ENCODE data around the gene CAPN5. TPM values are rescaled to one million over a fixed set of nuclear protein-coding genes. Genes with fewer than 3 reads are reported as not detected.

Gene CAPN5
- total and polyA plus RNA-seq, 2 donors from 2014 or later: 20.0 to 36.0 TPM

- Histone ChIP-seq H3K4me1 (ENCODE audit: control insufficient read depth in 2 of 3, insufficient read depth in 2 of 3, low read depth in 1 of 3, low read length in 3 of 3) (peaks cover 0 to 20% (median 8%) of the 10 kb centered on the region in 3 donors), H3K36me3 (ENCODE audit: control insufficient read depth in 2 of 3, insufficient read depth in 3 of 3, low read length in 3 of 3) (no peaks in the 10 kb centered on the region), H3K4me3 (ENCODE audit: low read length in 3 of 3) (no peak overlapping the region), H3K9ac (ENCODE audit: low read length in 3 of 3) (no peak overlapping the region), H3K27me3 (ENCODE audit: control insufficient read depth, insufficient read depth, low read length) (no peaks in the 10 kb centered on the region), H3K27ac (ENCODE audit: low read depth in 2 of 2, low read length in 2 of 2) (no peak overlapping the region), H3K9me3 (ENCODE audit: control insufficient read depth in 2 of 3, insufficient read depth in 1 of 3, low read length in 3 of 3) (no peaks in the 10 kb centered on the region)
- peak in 1 of 5 donors; percentile 52 for DNase-seq
- intact Hi-C loops (cut with DNase I): no loop called here
- no peak for TF ChIP-seq CTCF (IDR thresholded peaks at IDR 0.05; ENCODE audit: borderline replicate concordance, extremely low read depth, insufficient read depth)
- no peak for FAIRE-seq
Measured at GRCh38 chr11:77151804-77152509, 85.2 kb downstream of the CAPN5 start.

GRCh38 chr11:77152846-77153245 lies 86.1 kb downstream of the CAPN5 start:
- no peak overlapping the region for H3K27ac ChIP-seq (ENCODE audit: low read depth in 2 of 2, low read length in 2 of 2)
- FAIRE-seq (no peak), DNase-seq (peak in 1 of 5 donors; percentile 43)
- H3K36me3 ChIP-seq (ENCODE audit: control insufficient read depth in 2 of 3, insufficient read depth in 3 of 3, low read length in 3 of 3): no peaks in the 10 kb centered on the region
- TF ChIP-seq CTCF (IDR thresholded peaks at IDR 0.05; ENCODE audit: borderline replicate concordance, extremely low read depth, insufficient read depth): no peak
- intact Hi-C loops (cut with DNase I): no loop called here
- H3K27me3 ChIP-seq (ENCODE audit: control insufficient read depth, insufficient read depth, low read length): no peaks in the 10 kb centered on the region
- peaks cover 0 to 17% (median 8%) of the 10 kb centered on the region in 3 donors for H3K4me1 ChIP-seq (ENCODE audit: control insufficient read depth in 2 of 3, insufficient read depth in 2 of 3, low read depth in 1 of 3, low read length in 3 of 3)
- H3K4me3 ChIP-seq (ENCODE audit: low read length in 3 of 3): no peak overlapping the region
- H3K9me3 ChIP-seq (ENCODE audit: control insufficient read depth in 2 of 3, insufficient read depth in 1 of 3, low read length in 3 of 3): no peaks in the 10 kb centered on the region
- no peak overlapping the region for H3K9ac ChIP-seq (ENCODE audit: low read length in 3 of 3)

GRCh38 chr11:77153276-77154185 lies 86.8 kb downstream of the CAPN5 start:
- DNase-seq: peak in 1 of 5 donors; percentile 64
- Histone ChIP-seq H3K4me3 (ENCODE audit: low read length in 3 of 3) (no peak overlapping the region), H3K9me3 (ENCODE audit: control insufficient read depth in 2 of 3, insufficient read depth in 1 of 3, low read length in 3 of 3) (no peaks in the 10 kb centered on the region), H3K27me3 (ENCODE audit: control insufficient read depth, insufficient read depth, low read length) (no peaks in the 10 kb centered on the region), H3K4me1 (ENCODE audit: control insufficient read depth in 2 of 3, insufficient read depth in 2 of 3, low read depth in 1 of 3, low read length in 3 of 3) (peaks cover 0 to 14% (median 8%) of the 10 kb centered on the region in 3 donors), H3K9ac (ENCODE audit: low read length in 3 of 3) (no peak overlapping the region), H3K36me3 (ENCODE audit: control insufficient read depth in 2 of 3, insufficient read depth in 3 of 3, low read length in 3 of 3) (no peaks in the 10 kb centered on the region), H3K27ac (ENCODE audit: low read depth in 2 of 2, low read length in 2 of 2) (no peak overlapping the region)
- TF ChIP-seq CTCF (IDR thresholded peaks at IDR 0.05; ENCODE audit: borderline replicate concordance, extremely low read depth, insufficient read depth): no peak
- intact Hi-C loops (cut with DNase I): no loop called here
- no peak for FAIRE-seq

All from kidney (tissue), 14 donors.